Measurements from ENCODE around the gene CDT1. TPM values are rescaled to one million over a fixed set of nuclear protein-coding genes. Genes with fewer than 3 reads are reported as not detected.

The CDT1 gene
- total RNA-seq, 4 donors from 2014 or later = 0.44 to 1.5 (median 1.4) TPM; not detected in 1

GRCh38 chr16:88796278-88796677 is 7.3 kb upstream of the CDT1 start:
- Histone ChIP-seq H3K4me1 (peaks cover 0 to 17% (median 6%) of the 10 kb centered on the region in 4 donors), H3K27ac (no peak overlapping the region), H3K4me3 (no peak overlapping the region), H3K36me3 (peaks cover 0 to 7% (median 0%) of the 10 kb centered on the region in 3 donors), H3K9me3 (no peaks in the 10 kb centered on the region), H3K27me3 (peaks cover 0 to 14% of the 10 kb centered on the region in 2 donors)
- no peak for TF ChIP-seq POLR2A (IDR thresholded peaks at IDR 0.05)
- no peak for TF ChIP-seq CTCF (IDR thresholded peaks at IDR 0.05)
- DNase-seq (ENCODE audit: low spot score in 2 of 2) = no peak
- 76% methylated on average over 4 of the region's 4 CpGs; no CpG with 5 or more reads in 1 of the 2 donors for WGBS, 2 donors

GRCh38 chr16:88798073-88798472 is 5.5 kb upstream of the CDT1 start:
- TF ChIP-seq CTCF (IDR thresholded peaks at IDR 0.05) (no peak), EP300 (IDR thresholded peaks at IDR 0.05) (no peak), POLR2A (IDR thresholded peaks at IDR 0.05) (no peak)
- 82 to 90% methylated on average over 4 of the region's 4 CpGs for WGBS, 2 donors
- H3K27ac ChIP-seq = no peak overlapping the region
- no peak for DNase-seq (ENCODE audit: low spot score in 2 of 2)
- H3K9me3 ChIP-seq = no peaks in the 10 kb centered on the region
- peaks cover 0 to 7% (median 0%) of the 10 kb centered on the region in 3 donors for H3K36me3 ChIP-seq
- peaks cover 0 to 1% of the 10 kb centered on the region in 2 donors for H3K27me3 ChIP-seq
- peaks cover 0 to 15% (median 4%) of the 10 kb centered on the region in 4 donors for H3K4me1 ChIP-seq
- no peak overlapping the region for H3K4me3 ChIP-seq

- Histone ChIP-seq H3K36me3 (peaks cover 0 to 7% (median 0%) of the 10 kb centered on the region in 3 donors), H3K27me3 (no peaks in the 10 kb centered on the region), H3K4me1 (peaks cover 0 to 18% (median 4%) of the 10 kb centered on the region in 4 donors), H3K4me3 (no peak overlapping the region), H3K27ac (no peak overlapping the region), H3K9me3 (no peaks in the 10 kb centered on the region)
- DNase-seq (ENCODE audit: low spot score in 2 of 2) = no peak
- TF ChIP-seq POLR2A (IDR thresholded peaks at IDR 0.05) (no peak), EP300 (IDR thresholded peaks at IDR 0.05) (no peak), CTCF (IDR thresholded peaks at IDR 0.05) (no peak)
Measured at GRCh38 chr16:88798772-88799455, 4.7 kb upstream of the CDT1 start.

GRCh38 chr16:88799569-88800276 is 3.9 kb upstream of the CDT1 start:
- TF ChIP-seq EP300 (IDR thresholded peaks at IDR 0.05) = no peak
- TF ChIP-seq CTCF (IDR thresholded peaks at IDR 0.05) = no peak
- no peak for TF ChIP-seq POLR2A (IDR thresholded peaks at IDR 0.05)
- Histone ChIP-seq H3K9me3 (no peaks in the 10 kb centered on the region), H3K4me1 (peaks cover 0 to 26% (median 13%) of the 10 kb centered on the region in 4 donors), H3K4me3 (no peak overlapping the region), H3K27ac (no peak overlapping the region), H3K36me3 (peaks cover 0 to 7% (median 0%) of the 10 kb centered on the region in 3 donors), H3K27me3 (no peaks in the 10 kb centered on the region)
- WGBS, 2 donors = 79% methylated on average over 15 to 17 of the region's 17 CpGs
- no peak for DNase-seq (ENCODE audit: low spot score in 2 of 2)

- Histone ChIP-seq H3K27ac (no peak overlapping the region), H3K4me3 (no peak overlapping the region), H3K36me3 (peaks cover 0 to 7% (median 0%) of the 10 kb centered on the region in 3 donors), H3K4me1 (peaks cover 0 to 30% (median 14%) of the 10 kb centered on the region in 4 donors), H3K9me3 (no peaks in the 10 kb centered on the region), H3K27me3 (no peaks in the 10 kb centered on the region)
- 82 to 90% methylated on average over 6 of the region's 6 CpGs for WGBS, 2 donors
- no peak for DNase-seq (ENCODE audit: low spot score in 2 of 2)
- TF ChIP-seq CTCF (IDR thresholded peaks at IDR 0.05) (no peak), EP300 (IDR thresholded peaks at IDR 0.05) (no peak), POLR2A (IDR thresholded peaks at IDR 0.05) (no peak)
Measured at GRCh38 chr16:88800277-88800592, 3.4 kb upstream of the CDT1 start.

Data from tibial nerve (tissue), 4 donors.